Keratinocyte (primary cell): ENCODE measurements around the gene TRIM29. TPM values are rescaled to one million over a fixed set of nuclear protein-coding genes. Genes with fewer than 3 reads are reported as not detected.

Experiments used
- DNase-seq: peaks from one replicate; pipeline ENCODE4 v3.0.0-alpha.2; 2011; ENCODE audit warnings: low read depth, missing footprints, low spot score
- FAIRE-seq: peaks from 2 replicates; lab custom pipeline; 2011; peaks lifted over from hg19 to GRCh38; lab: Jason Lieb, UNC
- H2AFZ ChIP-seq: 2 replicates; pipeline ENCODE4 v1.6.0; 2012; ENCODE audit warnings: low read length, control low read depth, inconsistent platforms; ENCODE audit not compliant: control insufficient read depth
- H3K27ac ChIP-seq: 2 replicates; pipeline ENCODE4 v1.5.1; 2011; ENCODE audit warnings: low read length; ENCODE audit not compliant: control insufficient read depth, insufficient read depth
- H3K27me3 ChIP-seq: 3 replicates; pipeline ENCODE4 v1.6.0; 2011; ENCODE audit warnings: low read length; ENCODE audit not compliant: control insufficient read depth, insufficient read depth; ENCODE audit errors: extremely low read depth
- H3K36me3 ChIP-seq, 2 experiments: 2 replicates in 1 of 2; 3 replicates in 1 of 2; pipeline ENCODE4 v1.5.1; 2011; ENCODE audit warnings: low read length in 2 of 2, mild to moderate bottlenecking in 1 of 2; ENCODE audit not compliant: control insufficient read depth in 2 of 2, insufficient read depth in 2 of 2; ENCODE audit errors: extremely low read depth in 1 of 2
- H3K4me1 ChIP-seq: 3 replicates; pipeline ENCODE4 v1.5.1; 2011; ENCODE audit warnings: low read length; ENCODE audit not compliant: control insufficient read depth, insufficient read depth; ENCODE audit errors: extremely low read depth
- H3K4me2 ChIP-seq: 3 replicates; pipeline ENCODE4 v1.6.0; 2011; ENCODE audit warnings: low read depth, low read length; ENCODE audit not compliant: control insufficient read depth, insufficient read depth; ENCODE audit errors: extremely low read depth
- H3K4me3 ChIP-seq, 3 experiments: fragments of 200-600 bp in 1 of 3; sonication (generic) in 1 of 3; 2 replicates in 2 of 3; 3 replicates in 1 of 3; pipeline ENCODE4 v1.5.1; 2011 to 2016; ENCODE audit warnings: low read length in 3 of 3, mild to moderate bottlenecking in 3 of 3, control low read depth in 2 of 3, inconsistent platforms in 1 of 3, low read depth in 1 of 3, mixed read lengths in 1 of 3, mixed run types in 1 of 3, moderate library complexity in 1 of 3; ENCODE audit not compliant: control insufficient read depth in 2 of 3, insufficient read depth in 2 of 3; ENCODE audit errors: extremely low read depth in 1 of 3
- H3K79me2 ChIP-seq: 2 replicates; pipeline ENCODE4 v1.6.0; 2012; ENCODE audit warnings: low read length; ENCODE audit not compliant: control insufficient read depth, insufficient read depth
- H3K9ac ChIP-seq: 3 replicates; pipeline ENCODE4 v1.6.0; 2011; ENCODE audit warnings: low read length; ENCODE audit not compliant: control insufficient read depth, insufficient read depth; ENCODE audit errors: extremely low read depth
- H3K9me1 ChIP-seq: 3 replicates; pipeline ENCODE4 v1.6.0; 2011; ENCODE audit warnings: low read length; ENCODE audit not compliant: control insufficient read depth, insufficient read depth; ENCODE audit errors: extremely low read depth
- H3K9me3 ChIP-seq: 2 replicates; pipeline ENCODE4 v1.5.1; 2012; ENCODE audit warnings: low read depth, low read length; ENCODE audit not compliant: control insufficient read depth
- H4K20me1 ChIP-seq: 3 replicates; pipeline ENCODE4 v1.6.0; 2011; ENCODE audit warnings: low read length; ENCODE audit not compliant: control insufficient read depth, insufficient read depth; ENCODE audit errors: extremely low read depth
- CTCF ChIP-seq, 3 experiments: IDR thresholded peaks in 1 of 3; conservative IDR thresholded peaks in 1 of 3; optimal IDR thresholded peaks in 1 of 3; 2 replicates in 2 of 3; 3 replicates in 1 of 3; pipeline versions ENCODE3 to v1.5.1; 2011; ENCODE audit warnings: low read length in 3 of 3, mild to moderate bottlenecking in 3 of 3, moderate library complexity in 2 of 3, control low read depth in 1 of 3, inconsistent platforms in 1 of 3; ENCODE audit not compliant: insufficient read depth in 2 of 3; ENCODE audit errors: extremely low read depth in 1 of 3
- EZH2 ChIP-seq: IDR thresholded peaks from one replicate; pipeline ENCODE4 v1.6.1; 2012; ENCODE audit warnings: inconsistent platforms, mild to moderate bottlenecking, low read length, moderate library complexity
- dilution Hi-C: fragments of 300-500 bp; cut with MboI; formaldehyde crosslinking; loops from one replicate; pipeline ENCODE4 v1.7.0; 2020; ENCODE audit warnings: low sequenced_read_pairs; ENCODE audit not compliant: extremely low pct_ligation_motif_present
- polyA plus RNA-seq, 5 experiments: library from polyadenylated mRNA; depleted of rRNA in 3 of 5; stranded (reverse) in 3 of 5; stranded (forward) in 1 of 5; unstranded in 1 of 5; fragments of >200 nt; gene quantifications; 1 replicate in 1 of 5; 2 replicates in 3 of 5; 3 replicates in 1 of 5; pipeline versions ENCODE4 v1.2.1 to v1.2.3, GENCODE V29; 2011 to 2012; ENCODE audit warnings: missing spikeins in 2 of 5, low read depth in 1 of 5, low replicate concordance in 1 of 5

The TRIM29 gene
- polyA plus RNA-seq, 1 donor (not counting 4 experiments of a cell fraction or from before 2014, with no cell fraction given), result 463 TPM

- H3K27ac ChIP-seq, result no peak overlapping the region
- FAIRE-seq, result no peak
- H4K20me1 ChIP-seq, result no peaks in the 10 kb centered on the region
- no peak overlapping the region for H2AFZ ChIP-seq
- no peak for TF ChIP-seq CTCF (optimal IDR thresholded peaks at IDR 0.05 in 1 of 3, IDR thresholded peaks at IDR 0.05 in 1 of 3, conservative IDR thresholded peaks at IDR 0.05 in 1 of 3; ENCODE audit: extremely low read depth in 1 of 3, insufficient read depth in 2 of 3, low read length in 3 of 3)
- no peak for TF ChIP-seq EZH2
- H3K9ac ChIP-seq, result no peak overlapping the region
- H3K4me2 ChIP-seq, result no peak overlapping the region
- no peaks in the 10 kb centered on the region for H3K9me3 ChIP-seq
- H3K9me1 ChIP-seq, result no peaks in the 10 kb centered on the region
- peaks cover 9% of the 10 kb centered on the region for H3K4me1 ChIP-seq
- H3K79me2 ChIP-seq, result no peaks in the 10 kb centered on the region
- H3K27me3 ChIP-seq, result peaks cover 2% of the 10 kb centered on the region
- dilution Hi-C loops, result no loop called here
- H3K4me3 ChIP-seq, result no peak overlapping the region
- no peak for DNase-seq
- H3K36me3 ChIP-seq, result no peaks in the 10 kb centered on the region
Observed at GRCh38 chr11:120062561-120062930, 75.4 kb downstream of the TRIM29 start.

- H3K79me2 ChIP-seq, result no peaks in the 10 kb centered on the region
- no peaks in the 10 kb centered on the region for H3K9me3 ChIP-seq
- no peak for FAIRE-seq
- H3K27me3 ChIP-seq, result peaks cover 2% of the 10 kb centered on the region
- no peaks in the 10 kb centered on the region for H3K36me3 ChIP-seq
- H3K4me3 ChIP-seq, result no peak overlapping the region
- no peaks in the 10 kb centered on the region for H3K9me1 ChIP-seq
- no peak overlapping the region for H3K27ac ChIP-seq
- TF ChIP-seq EZH2, result no peak
- TF ChIP-seq CTCF (optimal IDR thresholded peaks at IDR 0.05 in 1 of 3, IDR thresholded peaks at IDR 0.05 in 1 of 3, conservative IDR thresholded peaks at IDR 0.05 in 1 of 3; ENCODE audit: extremely low read depth in 1 of 3, insufficient read depth in 2 of 3, low read length in 3 of 3), result peak in 1 of 3 experiments; percentile 34
- peak overlapping the region; percentile 59 for H2AFZ ChIP-seq
- peaks cover 14% of the 10 kb centered on the region for H3K4me1 ChIP-seq
- H3K4me2 ChIP-seq, result no peak overlapping the region
- H4K20me1 ChIP-seq, result no peaks in the 10 kb centered on the region
- H3K9ac ChIP-seq, result no peak overlapping the region
- dilution Hi-C loops, result no loop called here
- DNase-seq, result no peak
Observed at GRCh38 chr11:120061761-120062560, 76.0 kb downstream of the TRIM29 start.

Other genes starting within 250 kb of the TRIM29 start
- 10.9 to 21.0 TPM (median 11.2 TPM) in 3 replicates for gene OAF, start 72.9 kb upstream of the TRIM29 start, polyA plus RNA-seq
- gene POU2F3, start 102.0 kb upstream of the TRIM29 start, polyA plus RNA-seq, result 0.61 to 0.96 TPM (median 0.90 TPM) in 3 replicates
- gene TLCD5, start 187.2 kb upstream of the TRIM29 start, polyA plus RNA-seq, result 2.7 to 4.0 TPM (median 3.7 TPM) in 3 replicates
- 22.1 to 28.8 TPM (median 25.3 TPM) in 3 replicates for gene ARHGEF12, start 198.3 kb upstream of the TRIM29 start, polyA plus RNA-seq